ENCODE results near the gene PCED1B.
"Not testable (repeated sequence)": the region's sequence is repeated elsewhere in the genome, so short reads cannot be mapped to it uniquely, and the experiment has no call there.

Gene PCED1B

GRCh38 chr12:47095446-47096236 is 16.2 kb downstream of the PCED1B start:
- no peak for DNase-seq

GRCh38 chr12:47097276-47097896 is 18.0 kb downstream of the PCED1B start:
- DNase-seq, result no peak

GRCh38 chr12:47098099-47098498 is 18.7 kb downstream of the PCED1B start:
- no peak for DNase-seq

GRCh38 chr12:47099610-47100009 is 20.2 kb downstream of the PCED1B start:
- DNase-seq, result no peak

- DNase-seq, result no peak
Measured at GRCh38 chr12:47100160-47100559, 20.7 kb downstream of the PCED1B start.

GRCh38 chr12:47102406-47102805 is 23.0 kb downstream of the PCED1B start:
- no peak for DNase-seq

GRCh38 chr12:47102845-47103651 is 23.6 kb downstream of the PCED1B start:
- no peak for DNase-seq

GRCh38 chr12:47105914-47106674 is 26.7 kb downstream of the PCED1B start:
- DNase-seq, result no peak

GRCh38 chr12:47107446-47107845 is 28.0 kb downstream of the PCED1B start:
- no peak for DNase-seq

GRCh38 chr12:47107926-47108325 is 28.5 kb downstream of the PCED1B start:
- DNase-seq, result no peak

GRCh38 chr12:47110011-47110541 is 30.7 kb downstream of the PCED1B start:
- DNase-seq, result no peak

GRCh38 chr12:47110718-47111391 is 31.4 kb downstream of the PCED1B start:
- DNase-seq, result no peak

GRCh38 chr12:47111392-47111778 is 32.0 kb downstream of the PCED1B start:
- DNase-seq, result no peak

- DNase-seq, result no peak
Measured at GRCh38 chr12:47111854-47112253, 32.4 kb downstream of the PCED1B start.

GRCh38 chr12:47112679-47113078 is 33.3 kb downstream of the PCED1B start:
- no peak for DNase-seq

- no peak for DNase-seq
Measured at GRCh38 chr12:47114481-47114892, 35.1 kb downstream of the PCED1B start.

GRCh38 chr12:47117305-47117704 is 37.9 kb downstream of the PCED1B start:
- not testable (repeated sequence) for DNase-seq

- no peak for DNase-seq
Measured at GRCh38 chr12:47120736-47121135, 41.3 kb downstream of the PCED1B start.

GRCh38 chr12:47121146-47121545 is 41.7 kb downstream of the PCED1B start:
- no peak for DNase-seq

GRCh38 chr12:47122602-47123001 is 43.2 kb downstream of the PCED1B start:
- DNase-seq, result no peak

- DNase-seq, result no peak
Measured at GRCh38 chr12:47123730-47124129, 44.3 kb downstream of the PCED1B start.

GRCh38 chr12:47124451-47124850 is 45.0 kb downstream of the PCED1B start:
- DNase-seq, result no peak

Measured in central memory CD4-positive, alpha-beta T cell (primary cell).